Esophagus muscularis mucosa (tissue), 4 donors: ENCODE data around the gene AKNAD1. TPM values are rescaled to one million over a fixed set of nuclear protein-coding genes. Genes with fewer than 3 reads are reported as not detected.
A peak's percentile ranks its signal among the peaks of the same experiment; 100 is the strongest.

Source experiments
- DNase-seq: peaks from one replicate; pipeline ENCODE4 v3.0.0-alpha.2; 2017; ENCODE audit errors: extremely low spot score
- H3K27ac ChIP-seq, 4 donors: fragments of 200-600 bp; sonication (generic); replicated peaks in 1 of 4; 1 replicate in 3 of 4; 2 replicates in 1 of 4; pipeline ENCODE4 v1.5.1; 2016 to 2019; ENCODE audit warnings: mild to moderate bottlenecking in 1 of 4
- H3K27me3 ChIP-seq, 4 donors: fragments of 200-600 bp; sonication (generic); one replicate each; pipeline versions ENCODE4 v1.5.1 to v1.6.0; 2016 to 2019
- H3K36me3 ChIP-seq, 4 donors: fragments of 200-600 bp; sonication (generic); one replicate each; pipeline ENCODE4 v1.5.1; 2016 to 2019
- H3K4me1 ChIP-seq, 4 donors: fragments of 200-600 bp; sonication (generic); one replicate each; pipeline ENCODE4 v1.5.1; 2016 to 2019
- H3K4me3 ChIP-seq, 4 donors: fragments of 200-600 bp; sonication (generic); 1 replicate in 2 of 4; 2 replicates in 2 of 4; pipeline ENCODE4 v1.5.1; 2016 to 2019; ENCODE audit warnings: mild to moderate bottlenecking in 4 of 4, moderate library complexity in 1 of 4
- H3K9me3 ChIP-seq, 4 donors: fragments of 200-600 bp; sonication (generic); 1 replicate in 3 of 4; 2 replicates in 1 of 4; pipeline ENCODE4 v1.5.1; 2016 to 2019
- CTCF ChIP-seq, 3 experiments: fragments of 200-600 bp in 2 of 3; fragments of 450-650 bp in 1 of 3; sonication (generic) in 2 of 3; IDR thresholded peaks; one replicate each; pipeline ENCODE4 v1.5.1; 2017 to 2019; ENCODE audit warnings: antibody characterized with exemption in 3 of 3, mild to moderate bottlenecking in 2 of 3, moderate library complexity in 1 of 3
- EP300 ChIP-seq: sonication (generic); formaldehyde crosslinking; IDR thresholded peaks from one replicate; pipeline ENCODE4 v1.6.1; 2017; ENCODE audit warnings: antibody characterized with exemption
- POLR2A ChIP-seq: fragments of 450-650 bp; IDR thresholded peaks from one replicate; pipeline ENCODE4 v1.6.1; 2017; ENCODE audit warnings: antibody characterized with exemption, moderate library complexity, mild to moderate bottlenecking, low read depth
- POLR2AphosphoS5 ChIP-seq, 2 donors: sonication (generic); formaldehyde crosslinking; IDR thresholded peaks; one replicate each; pipeline ENCODE4 v1.6.1; 2017; ENCODE audit warnings: antibody characterized with exemption in 2 of 2
- WGBS: methylation state at CpG from one replicate; pipeline ENCODE4 v1.1.5; 2018; 5-methylcytosine and 5-hydroxymethylcytosine counted together
- intact Hi-C: fragments of 100-400 bp; cut with DNase I; formaldehyde crosslinking; loops from one replicate; pipeline ENCODE4 v1.15.1; 2023
- total RNA-seq, 4 donors: library from RNA; depleted of rRNA; stranded (reverse); fragments of >200 nt; gene quantifications; one replicate each; pipeline versions ENCODE4 v1.1.0 to v1.2.1, GENCODE V29; 2016

AKNAD1 gene
- 1 to 10 TPM in 3 of 4 donors, under 1 TPM in 1; 0.13 to 7.5 (median 1.5) TPM for total RNA-seq

GRCh38 chr1:108856994-108857393 lies at the start of gene AKNAD1:
AKNAD1 (minus strand) TSS chr1:108857094; CDS start chr1:108852664, 4,430 bp downstream.
- no CpG with 5 or more reads among the region's 1 CpG for WGBS
- Histone ChIP-seq H3K4me1 (peaks cover 0 to 14% (median 4%) of the 10 kb centered on the region in 4 donors), H3K36me3 (no peaks in the 10 kb centered on the region), H3K27me3 (no peaks in the 10 kb centered on the region), H3K4me3 (no peak within 1 kb of the TSS), H3K9me3 (no peaks in the 10 kb centered on the region), H3K27ac (no peak within 1 kb of the TSS)
- TF ChIP-seq EP300, result no peak
- no peak for TF ChIP-seq CTCF (IDR thresholded peaks at IDR 0.05)
- TF ChIP-seq POLR2A, result no peak
- TF ChIP-seq POLR2AphosphoS5 (IDR thresholded peaks at IDR 0.05), result no peak
- no peak for DNase-seq
- intact Hi-C loops, result no loop called here

- H3K9me3 ChIP-seq, result no peaks in the 10 kb centered on the region
- WGBS, result 89% methylated on average over 3 of the region's 3 CpGs
Observed at GRCh38 chr1:108901106-108901505, 44.2 kb upstream of the AKNAD1 start.

GRCh38 chr1:108897865-108898720 lies 41.2 kb upstream of the AKNAD1 start:
- no peak for DNase-seq
- intact Hi-C loops, result loop anchor here (1.0 to 5.0 kb wide), 2 partner anchors 70 to 151 kb away; partner anchors contain the start of gene STXBP3
- WGBS, result 58% methylated on average over 8 of the region's 8 CpGs
- H3K4me3 ChIP-seq, result no peak overlapping the region
- H3K4me1 ChIP-seq, result peaks cover 0 to 34% (median 32%) of the 10 kb centered on the region in 4 donors
- H3K27me3 ChIP-seq, result no peaks in the 10 kb centered on the region
- TF ChIP-seq POLR2AphosphoS5 (IDR thresholded peaks at IDR 0.05) (peak in 1 of 2 donors; percentile 19), POLR2A (no peak), EP300 (no peak), CTCF (IDR thresholded peaks at IDR 0.05) (peak; percentile 73 to 77 (median 75))
- peak overlapping the region; percentile 67 to 74 (median 72) for H3K27ac ChIP-seq
- peaks cover 0 to 41% (median 8%) of the 10 kb centered on the region in 4 donors for H3K36me3 ChIP-seq
- H3K9me3 ChIP-seq, result no peaks in the 10 kb centered on the region

More at GRCh38 chr1:108901106-108901505, 44.2 kb upstream of the AKNAD1 start:
- H3K27ac ChIP-seq, result no peak overlapping the region
- intact Hi-C loops, result no loop called here
- no peaks in the 10 kb centered on the region for H3K27me3 ChIP-seq
- peaks cover 0 to 25% (median 21%) of the 10 kb centered on the region in 4 donors for H3K4me1 ChIP-seq
- peaks cover 0 to 65% (median 8%) of the 10 kb centered on the region in 4 donors for H3K36me3 ChIP-seq
- no peak for DNase-seq
- no peak for TF ChIP-seq POLR2A
- TF ChIP-seq POLR2AphosphoS5 (IDR thresholded peaks at IDR 0.05), result no peak
- no peak for TF ChIP-seq CTCF (IDR thresholded peaks at IDR 0.05)
- no peak for TF ChIP-seq EP300
- no peak overlapping the region for H3K4me3 ChIP-seq

GRCh38 chr1:108896146-108897145 lies 39.6 kb upstream of the AKNAD1 start:
- TF ChIP-seq EP300, result no peak
- TF ChIP-seq POLR2AphosphoS5 (IDR thresholded peaks at IDR 0.05), result peak; percentile 18 to 21
- Histone ChIP-seq H3K9me3 (no peaks in the 10 kb centered on the region), H3K36me3 (peaks cover 0 to 25% (median 8%) of the 10 kb centered on the region in 4 donors), H3K4me3 (peak overlapping the region in 2 of 4 donors; percentile 14 to 19), H3K27me3 (no peaks in the 10 kb centered on the region), H3K4me1 (peaks cover 0 to 44% (median 38%) of the 10 kb centered on the region in 4 donors), H3K27ac (peak overlapping the region; percentile 67 to 74 (median 72))
- intact Hi-C loops, result loop anchor here (5.0 kb wide), 1 partner anchor 149 kb away; the partner anchor contains the start of gene STXBP3
- 41% methylated on average over 10 of the region's 10 CpGs for WGBS
- no peak for DNase-seq
